Osteoblast (primary cell): Measurements from ENCODE around the gene FREM1. TPM values are rescaled to one million over a fixed set of nuclear protein-coding genes. Genes with fewer than 3 reads are reported as not detected.

Source experiments
- DNase-seq: peaks from one replicate; pipeline ENCODE4 v3.0.0; 2011; ENCODE audit warnings: low spot score, mixed read lengths; ENCODE audit not compliant: insufficient read length; ENCODE audit errors: missing footprints
- H2AFZ ChIP-seq: 2 replicates; pipeline ENCODE4 v1.6.0; 2011; ENCODE audit warnings: mild to moderate bottlenecking, low read length
- H3K27ac ChIP-seq: 2 replicates; pipeline ENCODE4 v1.5.1; 2011; ENCODE audit warnings: mild to moderate bottlenecking, low read depth, low read length, moderate library complexity
- H3K27me3 ChIP-seq: 2 replicates; pipeline ENCODE4 v1.6.0; 2012; ENCODE audit warnings: mild to moderate bottlenecking, control low read depth, inconsistent platforms, low read length, moderate library complexity; ENCODE audit not compliant: insufficient read depth
- H3K36me3 ChIP-seq: 2 replicates; pipeline ENCODE4 v1.5.1; 2011; ENCODE audit warnings: mild to moderate bottlenecking, low read length, control low read depth, moderate library complexity; ENCODE audit not compliant: insufficient read depth
- H3K4me1 ChIP-seq: 2 replicates; pipeline ENCODE4 v1.5.1; 2011; ENCODE audit warnings: mild to moderate bottlenecking, low read length, control low read depth, moderate library complexity; ENCODE audit not compliant: insufficient read depth
- H3K4me2 ChIP-seq: 2 replicates; pipeline ENCODE4 v1.6.0; 2011; ENCODE audit warnings: mild to moderate bottlenecking, low read length; ENCODE audit not compliant: insufficient read depth
- H3K4me3 ChIP-seq: fragments of 200-600 bp; sonication (generic); 3 replicates; pipeline ENCODE4 v1.5.1; 2012; ENCODE audit warnings: mild to moderate bottlenecking, low read length, inconsistent platforms; ENCODE audit not compliant: insufficient read depth
- H3K79me2 ChIP-seq: 2 replicates; pipeline ENCODE4 v1.6.0; 2012; ENCODE audit warnings: mild to moderate bottlenecking, low read length, control low read depth, inconsistent platforms; ENCODE audit not compliant: insufficient read depth
- H3K9me3 ChIP-seq: 2 replicates; pipeline ENCODE4 v1.5.1; 2011; ENCODE audit warnings: low read depth, low read length, control low read depth
- H4K20me1 ChIP-seq: 2 replicates; pipeline ENCODE4 v1.6.0; 2012; ENCODE audit warnings: mild to moderate bottlenecking, low read length, control low read depth; ENCODE audit not compliant: insufficient read depth
- total RNA-seq: library from RNA; depleted of rRNA; stranded (reverse); fragments of >200 nt; gene quantifications from 2 replicates; pipeline ENCODE4 v1.2.3, GENCODE V29; 2012
- TF ChIP-seq, protein P1 (sequence below): IDR thresholded peaks from 2 replicates; pipeline ENCODE4 v1.5.1; 2011; ENCODE audit warnings: mild to moderate bottlenecking, low read depth, low read length, moderate library complexity; ENCODE audit errors: extremely low read depth

The FREM1 gene
- total RNA-seq, 1 donor = 0.72 TPM

DNA sequence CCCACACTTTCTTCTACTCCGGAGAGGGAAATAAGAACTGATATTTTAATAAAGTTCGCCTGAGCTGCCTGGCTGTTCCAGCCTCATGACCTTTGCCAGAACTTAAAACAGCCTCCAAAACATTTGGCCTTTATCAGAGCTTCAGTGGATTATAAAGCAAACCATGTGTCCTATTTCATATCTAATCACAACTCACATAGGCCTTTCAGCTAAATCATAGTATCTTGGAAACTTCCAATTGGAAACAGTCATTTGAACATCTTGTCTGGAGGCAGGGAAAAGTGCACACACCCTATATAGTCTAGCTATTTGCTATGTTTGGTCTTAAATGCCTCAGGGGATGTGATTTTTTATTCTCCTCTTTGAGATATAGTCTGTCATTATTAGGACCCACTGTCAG, 46.0 kb upstream of the FREM1 start:
- Histone ChIP-seq H3K4me1 (no peaks in the 10 kb centered on the region), H3K4me3 (no peak overlapping the region), H3K36me3 (no peaks in the 10 kb centered on the region), H4K20me1 (no peaks in the 10 kb centered on the region), H3K27ac (no peak overlapping the region), H3K79me2 (no peaks in the 10 kb centered on the region), H2AFZ (no peak overlapping the region), H3K27me3 (no peaks in the 10 kb centered on the region), H3K9me3 (no peaks in the 10 kb centered on the region), H3K4me2 (no peak overlapping the region)
- DNase-seq = no peak
- TF ChIP-seq, protein P1, sequence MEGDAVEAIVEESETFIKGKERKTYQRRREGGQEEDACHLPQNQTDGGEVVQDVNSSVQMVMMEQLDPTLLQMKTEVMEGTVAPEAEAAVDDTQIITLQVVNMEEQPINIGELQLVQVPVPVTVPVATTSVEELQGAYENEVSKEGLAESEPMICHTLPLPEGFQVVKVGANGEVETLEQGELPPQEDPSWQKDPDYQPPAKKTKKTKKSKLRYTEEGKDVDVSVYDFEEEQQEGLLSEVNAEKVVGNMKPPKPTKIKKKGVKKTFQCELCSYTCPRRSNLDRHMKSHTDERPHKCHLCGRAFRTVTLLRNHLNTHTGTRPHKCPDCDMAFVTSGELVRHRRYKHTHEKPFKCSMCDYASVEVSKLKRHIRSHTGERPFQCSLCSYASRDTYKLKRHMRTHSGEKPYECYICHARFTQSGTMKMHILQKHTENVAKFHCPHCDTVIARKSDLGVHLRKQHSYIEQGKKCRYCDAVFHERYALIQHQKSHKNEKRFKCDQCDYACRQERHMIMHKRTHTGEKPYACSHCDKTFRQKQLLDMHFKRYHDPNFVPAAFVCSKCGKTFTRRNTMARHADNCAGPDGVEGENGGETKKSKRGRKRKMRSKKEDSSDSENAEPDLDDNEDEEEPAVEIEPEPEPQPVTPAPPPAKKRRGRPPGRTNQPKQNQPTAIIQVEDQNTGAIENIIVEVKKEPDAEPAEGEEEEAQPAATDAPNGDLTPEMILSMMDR = no peak

DNA sequence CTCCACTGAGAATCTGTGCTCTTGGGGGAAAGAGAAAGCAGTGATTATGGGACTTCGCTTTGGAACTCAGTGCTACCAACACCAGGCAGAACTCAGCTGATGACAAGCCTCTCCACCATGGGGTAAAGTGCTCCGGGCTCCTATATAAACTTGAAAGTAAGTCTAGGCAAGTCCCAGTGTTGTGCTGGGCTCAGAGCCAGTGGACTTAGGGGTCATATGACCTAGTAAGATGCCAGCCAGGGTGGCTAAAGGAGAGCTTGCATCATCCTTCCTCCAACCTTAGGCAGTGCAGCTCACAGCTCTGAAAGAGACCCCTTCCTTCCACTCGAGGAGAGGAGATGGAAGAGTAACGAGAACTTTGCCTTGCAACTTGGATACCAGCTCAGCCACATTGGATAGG, 35.1 kb upstream of the FREM1 start:
- TF ChIP-seq, protein P1 = no peak
- no peaks in the 10 kb centered on the region for H3K27me3 ChIP-seq
- no peaks in the 10 kb centered on the region for H4K20me1 ChIP-seq
- H3K4me1 ChIP-seq = no peaks in the 10 kb centered on the region
- no peaks in the 10 kb centered on the region for H3K36me3 ChIP-seq
- no peak for DNase-seq
- H3K79me2 ChIP-seq = no peaks in the 10 kb centered on the region
- H3K4me2 ChIP-seq = no peak overlapping the region
- H2AFZ ChIP-seq = no peak overlapping the region
- H3K9me3 ChIP-seq = no peaks in the 10 kb centered on the region
- H3K4me3 ChIP-seq = no peak overlapping the region
- H3K27ac ChIP-seq = no peak overlapping the region

DNA sequence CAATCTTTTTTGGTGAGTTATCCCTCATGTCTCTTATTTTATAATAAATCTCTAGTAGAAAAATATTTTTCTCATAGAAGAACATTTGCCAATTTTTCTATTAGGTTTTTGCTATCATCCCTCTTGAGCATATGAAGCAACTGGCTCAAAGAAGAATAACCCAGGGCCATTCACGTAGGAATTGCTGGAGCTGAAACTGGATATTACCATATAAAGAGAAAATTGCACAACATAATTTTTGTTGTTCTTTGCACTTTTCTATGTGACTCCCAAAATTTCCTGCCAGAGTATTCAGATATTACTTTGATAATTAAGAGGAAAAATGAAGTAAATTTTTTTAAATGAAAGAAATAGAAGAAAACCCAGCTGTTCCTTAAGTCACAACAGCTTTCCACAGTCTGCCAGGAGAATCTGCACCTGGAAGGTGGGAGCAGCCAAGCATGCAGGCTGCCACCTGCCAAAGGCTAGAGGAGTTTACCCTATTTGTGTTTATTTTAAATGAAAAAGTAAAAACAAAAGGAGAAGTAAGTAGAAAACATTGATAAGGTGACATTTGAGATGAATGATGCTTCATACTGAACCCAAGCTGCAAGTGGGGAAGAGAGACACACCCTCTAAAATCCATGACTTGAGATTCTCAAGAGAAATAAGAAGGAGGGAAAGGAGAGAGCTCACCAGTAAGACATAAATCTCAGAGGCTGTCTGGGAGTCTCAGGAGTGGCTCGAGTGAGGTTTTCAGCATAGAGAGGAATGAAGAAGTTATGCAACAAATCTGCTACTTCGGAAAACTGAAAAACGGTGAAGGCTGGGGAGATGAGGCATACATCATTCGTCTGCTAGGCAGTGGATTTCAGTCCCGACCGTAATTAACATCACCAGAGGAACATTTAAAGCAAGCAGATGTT, 31.5 kb upstream of the FREM1 start:
- no peak for DNase-seq
- Histone ChIP-seq H3K79me2 (no peaks in the 10 kb centered on the region), H2AFZ (no peak overlapping the region), H3K4me3 (no peak overlapping the region), H3K27ac (no peak overlapping the region), H3K36me3 (no peaks in the 10 kb centered on the region), H4K20me1 (no peaks in the 10 kb centered on the region), H3K9me3 (no peaks in the 10 kb centered on the region), H3K4me2 (no peak overlapping the region), H3K4me1 (no peaks in the 10 kb centered on the region), H3K27me3 (no peaks in the 10 kb centered on the region)
- TF ChIP-seq, protein P1 = no peak

DNA sequence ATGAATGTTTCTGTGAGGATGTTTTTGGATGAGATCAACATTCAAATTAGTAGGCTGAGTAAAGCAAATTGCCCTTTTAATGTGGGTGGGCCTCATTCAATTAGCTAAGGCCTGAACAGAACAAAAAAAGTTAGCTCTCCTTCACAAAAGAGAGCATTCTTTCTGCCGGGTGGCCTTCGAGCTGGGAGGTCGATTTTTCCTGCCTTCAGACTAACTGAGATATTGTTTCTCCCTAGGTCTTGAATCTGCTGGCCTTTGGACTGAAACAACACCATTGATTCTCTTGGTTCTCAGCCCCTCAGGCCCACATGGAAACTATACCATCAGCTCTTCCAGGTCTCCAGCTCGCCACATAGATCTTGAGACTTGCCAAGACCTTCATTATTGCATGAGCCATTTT, 29.1 kb upstream of the FREM1 start:
- TF ChIP-seq, protein P1 = no peak
- H3K4me2 ChIP-seq = no peak overlapping the region
- no peak for DNase-seq
- no peak overlapping the region for H2AFZ ChIP-seq
- no peaks in the 10 kb centered on the region for H4K20me1 ChIP-seq
- no peaks in the 10 kb centered on the region for H3K36me3 ChIP-seq
- no peaks in the 10 kb centered on the region for H3K79me2 ChIP-seq
- H3K4me1 ChIP-seq = no peaks in the 10 kb centered on the region
- H3K4me3 ChIP-seq = no peak overlapping the region
- no peaks in the 10 kb centered on the region for H3K27me3 ChIP-seq
- H3K27ac ChIP-seq = no peak overlapping the region
- H3K9me3 ChIP-seq = no peaks in the 10 kb centered on the region
